ENCODE results near the gene CA6.
"Not testable (repeated sequence)": the region's sequence is repeated elsewhere in the genome, so short reads cannot be mapped to it uniquely, and the experiment has no call there.

CA6 gene

GRCh38 chr1:9004031-9004699 lies 58.5 kb downstream of the CA6 start:
- no peak for DNase-seq (ENCODE audit: low read depth in 3 of 3, low spot score in 1 of 3)

- peak; percentile 44 to 84 (median 55) for DNase-seq (ENCODE audit: low read depth in 3 of 3, low spot score in 1 of 3)
These were observed 59.2 kb downstream of the CA6 start for GRCh38 chr1:9004700-9005394.

- no peak for DNase-seq (ENCODE audit: low read depth in 3 of 3, low spot score in 1 of 3)
These were observed 59.7 kb downstream of the CA6 start for GRCh38 chr1:9005395-9005708.

DNA sequence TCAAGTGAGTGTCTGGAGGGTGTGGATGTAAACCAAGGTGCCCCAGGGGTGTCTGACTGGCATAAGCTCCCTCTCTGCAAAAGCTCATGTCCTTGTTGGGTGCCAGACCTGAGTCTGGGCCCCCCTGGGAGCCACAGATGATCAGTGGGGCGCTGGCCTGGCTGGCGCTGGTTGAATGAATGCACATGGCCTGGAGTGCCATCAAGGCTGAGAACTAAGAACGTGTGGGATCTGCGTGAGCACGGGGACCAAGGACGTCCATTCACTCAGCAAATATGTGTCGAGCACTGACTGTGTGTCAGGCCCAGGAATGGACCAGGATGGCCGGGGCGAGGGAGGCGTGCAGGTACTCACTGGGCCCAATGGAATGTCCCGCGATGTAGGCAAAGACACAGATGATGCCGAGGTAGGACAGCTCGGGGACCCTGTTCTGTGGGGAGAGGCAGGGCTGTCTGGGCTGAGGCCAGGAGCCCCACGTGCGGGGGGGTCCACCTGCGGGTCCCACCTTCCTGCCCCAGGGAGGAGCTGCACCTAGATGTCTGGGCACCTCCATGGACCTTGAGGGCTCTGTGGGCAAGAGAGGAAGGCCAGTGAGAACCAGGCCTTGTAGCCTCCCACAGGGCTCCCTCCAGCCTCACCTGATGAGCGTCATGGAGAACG lies 61.4 kb downstream of the CA6 start:
- no peak for DNase-seq (ENCODE audit: low read depth in 3 of 3, low spot score in 1 of 3)

GRCh38 chr1:9008236-9008635 lies 62.6 kb downstream of the CA6 start:
- DNase-seq (ENCODE audit: low read depth in 3 of 3, low spot score in 1 of 3) = no peak

GRCh38 chr1:9009438-9010370 lies 64.0 kb downstream of the CA6 start:
- no peak for DNase-seq (ENCODE audit: low read depth in 3 of 3, low spot score in 1 of 3)

DNA sequence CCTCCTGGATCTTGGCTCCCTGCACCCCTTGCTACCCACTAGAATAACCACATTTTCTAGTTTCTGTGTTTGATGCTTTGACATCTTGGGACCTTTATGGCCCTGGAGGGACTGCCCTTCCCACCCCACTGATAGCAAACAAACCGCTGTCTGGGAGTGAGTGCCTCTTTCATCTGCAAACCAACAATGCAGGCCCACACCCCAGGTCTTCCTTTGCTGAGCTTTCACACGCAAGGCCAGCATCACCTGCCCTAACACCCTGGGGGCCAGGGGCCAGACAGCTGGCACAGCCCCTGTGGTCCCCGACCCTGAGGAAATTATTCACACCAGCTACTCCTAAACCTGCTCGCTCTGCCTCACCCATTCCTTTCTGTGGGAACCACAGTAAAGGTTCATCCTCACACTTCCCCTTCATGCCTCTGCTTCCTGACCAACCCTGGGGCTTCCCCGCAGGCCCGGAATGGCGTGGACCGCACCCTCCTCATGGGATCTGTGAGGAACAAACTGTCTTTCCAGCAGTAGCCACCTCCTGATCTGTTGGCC lies 65.2 kb downstream of the CA6 start:
- no peak for DNase-seq (ENCODE audit: low read depth in 3 of 3, low spot score in 1 of 3)

DNA sequence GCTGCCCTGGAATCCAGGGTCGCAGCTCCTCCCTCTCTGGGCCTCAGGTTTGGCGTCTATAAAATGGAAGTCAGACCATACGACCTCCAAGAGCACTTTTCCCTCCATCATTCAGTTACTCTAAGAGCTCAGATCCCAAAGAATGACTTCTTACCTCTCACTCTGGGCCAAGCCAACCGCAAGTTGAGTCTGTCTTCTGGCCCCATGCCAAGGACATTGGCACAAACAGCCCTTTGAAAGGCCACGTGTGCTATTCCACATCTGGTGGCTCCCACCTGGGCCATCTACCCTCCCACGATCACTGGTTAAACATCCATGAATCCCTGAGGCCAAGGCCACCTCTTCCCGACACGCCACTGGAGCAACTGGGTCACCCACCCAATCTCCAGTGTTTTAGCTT lies 68.2 kb downstream of the CA6 start:
- no peak for DNase-seq (ENCODE audit: low read depth in 3 of 3, low spot score in 1 of 3)

- DNase-seq (ENCODE audit: low read depth in 3 of 3, low spot score in 1 of 3) = no peak
These were observed 69.1 kb downstream of the CA6 start for GRCh38 chr1:9014475-9015375.

DNA sequence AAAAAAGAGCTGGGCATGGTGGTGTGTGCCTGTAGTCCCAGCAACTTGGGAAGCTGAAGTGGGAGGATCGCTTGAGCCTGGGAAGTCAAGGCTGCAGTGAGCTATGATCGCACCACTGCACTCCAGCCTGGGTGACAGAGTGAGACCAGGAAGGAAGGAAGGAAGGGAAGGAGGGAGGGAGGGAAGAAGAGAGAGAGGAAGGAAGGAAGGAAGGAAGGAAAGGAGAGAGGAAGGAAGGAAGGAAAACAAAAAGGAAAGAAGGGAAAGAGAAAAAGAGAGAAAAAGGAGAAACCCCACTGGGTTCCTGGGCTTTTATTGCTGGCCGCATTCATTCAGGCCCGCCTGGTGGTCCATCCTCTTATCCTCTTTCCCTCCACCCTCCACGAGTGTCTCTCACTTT lies 70.8 kb downstream of the CA6 start:
- DNase-seq (ENCODE audit: low read depth in 3 of 3, low spot score in 1 of 3) = no peak

- no peak for DNase-seq (ENCODE audit: low read depth in 3 of 3, low spot score in 1 of 3)
These were observed 72.7 kb downstream of the CA6 start for GRCh38 chr1:9018333-9018732.

GRCh38 chr1:9019896-9020295 lies 74.2 kb downstream of the CA6 start:
- no peak for DNase-seq (ENCODE audit: low read depth in 3 of 3, low spot score in 1 of 3)

GRCh38 chr1:9020305-9020704 lies 74.6 kb downstream of the CA6 start:
- no peak for DNase-seq (ENCODE audit: low read depth in 3 of 3, low spot score in 1 of 3)

GRCh38 chr1:9022026-9022738 lies 76.5 kb downstream of the CA6 start:
- DNase-seq (ENCODE audit: low read depth in 3 of 3, low spot score in 1 of 3) = not testable (repeated sequence)

GRCh38 chr1:9022773-9023172 lies 77.1 kb downstream of the CA6 start:
- no peak for DNase-seq (ENCODE audit: low read depth in 3 of 3, low spot score in 1 of 3)
